Activated T-helper 2 cell treated with anti-CD3 and anti-CD28 coated beads, Interferon-gamma antibody, Interleukin-2, Interleukin-4, amounts not matched to agents 10 μg/mL and 5 μg/mL and 100 μg/mL, durations not matched to agents 14 hours and 24 hours and 36 hours (primary cell): ENCODE data around the gene LAMP5. TPM values are rescaled to one million over a fixed set of nuclear protein-coding genes. Genes with fewer than 3 reads are reported as not detected.

Experiments used
- DNase-seq: peaks from one replicate; pipeline ENCODE4 v3.0.0; 2021; ENCODE audit warnings: low spot score
- H3K27ac Mint-ChIP-seq: one replicate; pipeline ENCODE4 v1.8.0; 2021; ENCODE audit warnings: mixed read lengths
- H3K27me3 Mint-ChIP-seq: one replicate; pipeline ENCODE4 v1.8.0; 2021; ENCODE audit warnings: low read depth, mixed read lengths
- H3K36me3 Mint-ChIP-seq: one replicate; pipeline ENCODE4 v1.8.0; 2021; ENCODE audit warnings: low read depth, mixed read lengths
- H3K4me1 Mint-ChIP-seq: one replicate; pipeline ENCODE4 v1.8.0; 2021; ENCODE audit warnings: low read depth, mixed read lengths
- H3K4me3 Mint-ChIP-seq: one replicate; pipeline ENCODE4 v1.8.0; 2021; ENCODE audit warnings: low read depth, mild to moderate bottlenecking, moderate library complexity, mixed read lengths
- H3K9me3 Mint-ChIP-seq: one replicate; pipeline ENCODE4 v1.8.0; 2021; ENCODE audit warnings: mixed read lengths
- intact Hi-C: fragments of 100-400 bp; cut with micrococcal nuclease; formaldehyde crosslinking; loops from one replicate; pipeline ENCODE4 v1.15.1; 2023
- total RNA-seq: library from RNA; stranded (reverse); gene quantifications from 2 replicates; pipeline ENCODE4 v1.2.3, GENCODE V29; 2022

LAMP5 gene
- total RNA-seq = not detected in 2 replicates

- no peaks in the 10 kb centered on the region for H3K4me1 Mint-ChIP-seq
- H3K27me3 Mint-ChIP-seq = peaks cover 59% of the 10 kb centered on the region
- H3K27ac Mint-ChIP-seq = no peak within 1 kb of the TSS
- no peak within 1 kb of the TSS for H3K4me3 Mint-ChIP-seq
- H3K36me3 Mint-ChIP-seq = no peaks in the 10 kb centered on the region
- H3K9me3 Mint-ChIP-seq = no peaks in the 10 kb centered on the region
- intact Hi-C loops = no loop called here
- DNase-seq = no peak
Observed at GRCh38 chr20:9514461-9515213, at the start of gene LAMP5. TSS of gene LAMP5 (plus strand) at chr20:9514590. CDS start at chr20:9514853, 263 bp downstream.

- no peak overlapping the region for H3K27ac Mint-ChIP-seq
- intact Hi-C loops = no loop called here
- H3K27me3 Mint-ChIP-seq = no peaks in the 10 kb centered on the region
- no peak for DNase-seq
- no peak overlapping the region for H3K4me3 Mint-ChIP-seq
- H3K9me3 Mint-ChIP-seq = peaks cover 5% of the 10 kb centered on the region
- no peaks in the 10 kb centered on the region for H3K4me1 Mint-ChIP-seq
- no peaks in the 10 kb centered on the region for H3K36me3 Mint-ChIP-seq
Observed at GRCh38 chr20:9467995-9468394, 46.4 kb upstream of the LAMP5 start.

GRCh38 chr20:9474835-9475415 lies 39.5 kb upstream of the LAMP5 start:
- no peak for DNase-seq
- intact Hi-C loops = no loop called here
- Mint-ChIP-seq H3K36me3 (no peaks in the 10 kb centered on the region), H3K4me3 (no peak overlapping the region), H3K27ac (no peak overlapping the region), H3K27me3 (no peaks in the 10 kb centered on the region), H3K4me1 (no peaks in the 10 kb centered on the region), H3K9me3 (no peaks in the 10 kb centered on the region)

GRCh38 chr20:9475456-9475855 lies 38.9 kb upstream of the LAMP5 start:
- Mint-ChIP-seq H3K36me3 (no peaks in the 10 kb centered on the region), H3K4me3 (no peak overlapping the region), H3K27ac (no peak overlapping the region), H3K27me3 (no peaks in the 10 kb centered on the region), H3K4me1 (no peaks in the 10 kb centered on the region), H3K9me3 (no peaks in the 10 kb centered on the region)
- DNase-seq = no peak
- intact Hi-C loops = no loop called here

- Mint-ChIP-seq H3K9me3 (no peaks in the 10 kb centered on the region), H3K27ac (no peak overlapping the region), H3K36me3 (no peaks in the 10 kb centered on the region), H3K4me1 (no peaks in the 10 kb centered on the region), H3K27me3 (no peaks in the 10 kb centered on the region), H3K4me3 (no peak overlapping the region)
- intact Hi-C loops = no loop called here
- DNase-seq = no peak
Observed at GRCh38 chr20:9476174-9476573, 38.2 kb upstream of the LAMP5 start.

GRCh38 chr20:9476637-9477036 lies 37.8 kb upstream of the LAMP5 start:
- H3K9me3 Mint-ChIP-seq = no peaks in the 10 kb centered on the region
- intact Hi-C loops = no loop called here
- no peaks in the 10 kb centered on the region for H3K27me3 Mint-ChIP-seq
- DNase-seq = no peak
- H3K4me3 Mint-ChIP-seq = no peak overlapping the region
- no peaks in the 10 kb centered on the region for H3K4me1 Mint-ChIP-seq
- H3K27ac Mint-ChIP-seq = no peak overlapping the region
- no peaks in the 10 kb centered on the region for H3K36me3 Mint-ChIP-seq

- Mint-ChIP-seq H3K9me3 (no peaks in the 10 kb centered on the region), H3K36me3 (no peaks in the 10 kb centered on the region), H3K4me1 (no peaks in the 10 kb centered on the region), H3K27ac (no peak overlapping the region), H3K4me3 (no peak overlapping the region), H3K27me3 (no peaks in the 10 kb centered on the region)
- no peak for DNase-seq
- intact Hi-C loops = no loop called here
Observed at GRCh38 chr20:9478771-9479170, 35.6 kb upstream of the LAMP5 start.

GRCh38 chr20:9480066-9480465 lies 34.3 kb upstream of the LAMP5 start:
- Mint-ChIP-seq H3K36me3 (no peaks in the 10 kb centered on the region), H3K9me3 (no peaks in the 10 kb centered on the region), H3K27ac (no peak overlapping the region), H3K4me3 (no peak overlapping the region), H3K27me3 (no peaks in the 10 kb centered on the region), H3K4me1 (no peaks in the 10 kb centered on the region)
- intact Hi-C loops = no loop called here
- DNase-seq = no peak

- intact Hi-C loops = no loop called here
- Mint-ChIP-seq H3K4me1 (no peaks in the 10 kb centered on the region), H3K9me3 (no peaks in the 10 kb centered on the region), H3K27me3 (no peaks in the 10 kb centered on the region), H3K27ac (no peak overlapping the region), H3K4me3 (no peak overlapping the region), H3K36me3 (no peaks in the 10 kb centered on the region)
- DNase-seq = no peak
Observed at GRCh38 chr20:9482180-9482579, 32.2 kb upstream of the LAMP5 start.

- DNase-seq = no peak
- no peaks in the 10 kb centered on the region for H3K9me3 Mint-ChIP-seq
- no peaks in the 10 kb centered on the region for H3K4me1 Mint-ChIP-seq
- H3K36me3 Mint-ChIP-seq = no peaks in the 10 kb centered on the region
- no peaks in the 10 kb centered on the region for H3K27me3 Mint-ChIP-seq
- intact Hi-C loops = no loop called here
- no peak overlapping the region for H3K4me3 Mint-ChIP-seq
- no peak overlapping the region for H3K27ac Mint-ChIP-seq
Observed at GRCh38 chr20:9483131-9483530, 31.3 kb upstream of the LAMP5 start.

- no peaks in the 10 kb centered on the region for H3K27me3 Mint-ChIP-seq
- H3K9me3 Mint-ChIP-seq = no peaks in the 10 kb centered on the region
- H3K4me3 Mint-ChIP-seq = no peak overlapping the region
- H3K36me3 Mint-ChIP-seq = no peaks in the 10 kb centered on the region
- no peak for DNase-seq
- no peak overlapping the region for H3K27ac Mint-ChIP-seq
- no peaks in the 10 kb centered on the region for H3K4me1 Mint-ChIP-seq
- intact Hi-C loops = no loop called here
Observed at GRCh38 chr20:9485614-9486340, 28.6 kb upstream of the LAMP5 start.

GRCh38 chr20:9487231-9487630 lies 27.2 kb upstream of the LAMP5 start:
- H3K4me3 Mint-ChIP-seq = no peak overlapping the region
- no peak for DNase-seq
- no peak overlapping the region for H3K27ac Mint-ChIP-seq
- no peaks in the 10 kb centered on the region for H3K9me3 Mint-ChIP-seq
- H3K4me1 Mint-ChIP-seq = no peaks in the 10 kb centered on the region
- no peaks in the 10 kb centered on the region for H3K27me3 Mint-ChIP-seq
- H3K36me3 Mint-ChIP-seq = no peaks in the 10 kb centered on the region
- intact Hi-C loops = no loop called here

GRCh38 chr20:9488063-9488462 lies 26.3 kb upstream of the LAMP5 start:
- Mint-ChIP-seq H3K4me3 (no peak overlapping the region), H3K36me3 (no peaks in the 10 kb centered on the region), H3K27ac (no peak overlapping the region), H3K4me1 (no peaks in the 10 kb centered on the region), H3K27me3 (no peaks in the 10 kb centered on the region), H3K9me3 (no peaks in the 10 kb centered on the region)
- intact Hi-C loops = no loop called here
- DNase-seq = no peak
